ENCODE measurements around the gene CNST.
"Not testable (repeated sequence)": the region's sequence is repeated elsewhere in the genome, so short reads cannot be mapped to it uniquely, and the experiment has no call there.

Gene CNST

DNA sequence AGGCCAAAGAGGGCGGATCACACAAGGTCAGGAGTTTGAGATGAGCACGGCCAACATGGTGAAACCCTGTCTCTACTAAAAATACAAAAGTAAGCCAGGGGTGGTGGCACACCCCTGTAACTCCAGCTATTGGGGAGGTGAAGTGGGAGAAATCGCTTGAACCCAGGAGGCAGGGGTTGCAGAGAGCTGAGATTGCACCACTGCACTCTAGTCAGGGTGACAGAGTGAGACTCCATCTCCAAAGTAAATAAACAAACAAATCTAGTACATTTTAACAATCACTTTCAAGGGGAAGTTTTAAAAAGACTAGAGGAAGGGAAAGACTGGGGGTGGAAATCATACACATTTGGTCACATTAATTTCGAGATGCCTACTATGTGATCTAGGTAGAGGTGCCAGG is 6.9 kb upstream of the CNST start:
- Histone ChIP-seq H3K4me3 (ENCODE audit: low read depth, low read length) (no peak overlapping the region), H3K27me3 (ENCODE audit: insufficient read depth, low read depth, severe bottlenecking) (no peaks in the 10 kb centered on the region), H3K36me3 (peaks cover 66% of the 10 kb centered on the region), H3K9me3 (ENCODE audit: severe bottlenecking) (no peaks in the 10 kb centered on the region), H3K27ac (no peak overlapping the region)
- no peak for DNase-seq
- TF ChIP-seq CTCF (IDR thresholded peaks at IDR 0.05; ENCODE audit: low read depth, low read length): no peak

DNA sequence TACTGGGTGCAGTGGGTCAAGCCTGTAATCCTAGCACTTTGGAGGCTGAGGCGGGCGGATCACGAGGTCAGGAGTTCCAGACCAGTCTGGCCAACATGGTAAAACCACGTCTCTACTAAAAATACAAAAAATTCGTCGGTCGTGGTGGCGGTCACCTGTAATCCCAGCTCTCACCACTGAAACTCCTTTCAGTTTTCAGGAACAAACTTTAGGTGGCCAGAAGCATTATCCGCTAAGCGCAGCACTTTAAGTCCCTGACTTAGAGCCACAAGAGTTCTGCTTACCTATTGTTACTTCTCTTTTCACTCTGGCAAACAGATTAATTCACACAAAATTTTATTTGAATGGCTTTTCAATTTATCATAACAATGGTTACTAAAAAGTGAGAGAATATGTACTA is 5.4 kb upstream of the CNST start:
- not testable (repeated sequence) for H3K9me3 ChIP-seq (ENCODE audit: severe bottlenecking); H3K27ac ChIP-seq; H3K27me3 ChIP-seq (ENCODE audit: insufficient read depth, low read depth, severe bottlenecking); DNase-seq; H3K4me3 ChIP-seq (ENCODE audit: low read depth, low read length)
- H3K36me3 ChIP-seq: peaks cover 58% of the 10 kb centered on the region

GRCh38 chr1:246564839-246565750 is 1.2 kb upstream of the CNST start:
- Histone ChIP-seq H3K9me3 (ENCODE audit: severe bottlenecking) (no peaks in the 10 kb centered on the region), H3K4me3 (ENCODE audit: low read depth, low read length) (peak overlapping the region; percentile 86), H3K27me3 (ENCODE audit: insufficient read depth, low read depth, severe bottlenecking) (no peaks in the 10 kb centered on the region), H3K27ac (peak overlapping the region; percentile 51), H3K36me3 (peaks cover 31% of the 10 kb centered on the region)
- no peak for DNase-seq
- no peak for TF ChIP-seq CTCF (IDR thresholded peaks at IDR 0.05; ENCODE audit: low read depth, low read length)

GRCh38 chr1:246565751-246566127 is 517 bp upstream of the CNST start:
- DNase-seq: no peak
- no peak for TF ChIP-seq CTCF (IDR thresholded peaks at IDR 0.05; ENCODE audit: low read depth, low read length)
- Histone ChIP-seq H3K9me3 (ENCODE audit: severe bottlenecking) (no peaks in the 10 kb centered on the region), H3K27me3 (ENCODE audit: insufficient read depth, low read depth, severe bottlenecking) (no peaks in the 10 kb centered on the region), H3K4me3 (ENCODE audit: low read depth, low read length) (peak overlapping the region; percentile 86), H3K27ac (peak overlapping the region; percentile 51), H3K36me3 (peaks cover 27% of the 10 kb centered on the region)

DNA sequence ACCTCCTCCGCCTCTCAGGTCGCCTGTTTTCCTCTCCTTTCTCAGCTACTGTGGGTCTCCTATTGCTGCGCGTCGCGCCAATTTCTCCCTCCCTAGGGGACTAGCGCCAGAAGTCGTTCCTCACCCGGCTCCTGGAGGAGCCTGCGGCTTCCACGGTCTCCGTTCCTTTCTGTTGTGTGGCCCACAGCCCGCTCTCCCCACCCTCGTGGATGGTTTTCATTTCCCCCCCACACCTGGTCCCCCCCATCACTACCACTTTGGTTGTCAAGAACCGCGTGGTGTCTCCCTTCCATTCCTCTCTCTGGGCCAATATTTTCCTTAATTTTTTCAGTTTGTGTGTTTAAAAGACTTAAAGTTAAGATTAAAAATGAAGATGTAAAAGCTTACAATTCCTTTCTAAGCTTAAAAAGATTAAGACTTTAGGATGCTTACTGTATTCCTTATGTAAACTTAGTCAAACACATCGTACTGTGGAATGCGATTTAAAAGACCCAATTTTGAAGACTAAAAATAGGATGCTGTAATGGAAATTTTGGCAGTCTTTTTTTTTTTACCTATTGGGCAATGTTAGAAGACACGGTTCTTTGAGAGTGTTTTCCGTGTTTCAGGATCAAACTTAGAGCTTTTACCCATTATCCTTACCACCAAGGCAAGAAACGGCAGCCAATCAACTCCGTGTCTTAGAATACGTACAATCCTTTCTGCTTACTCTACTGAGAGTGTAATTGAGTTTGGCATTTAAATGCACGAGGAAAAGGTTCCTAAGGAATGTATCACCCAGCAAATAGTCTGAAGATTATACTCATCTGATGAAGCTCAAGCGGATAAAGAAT is 773 bp downstream of the CNST start:
- Histone ChIP-seq H3K36me3 (peaks cover 26% of the 10 kb centered on the region), H3K27me3 (ENCODE audit: insufficient read depth, low read depth, severe bottlenecking) (no peaks in the 10 kb centered on the region), H3K9me3 (ENCODE audit: severe bottlenecking) (no peaks in the 10 kb centered on the region), H3K4me3 (ENCODE audit: low read depth, low read length) (peak overlapping the region; percentile 86), H3K27ac (peak overlapping the region; percentile 89)
- TF ChIP-seq CTCF (IDR thresholded peaks at IDR 0.05; ENCODE audit: low read depth, low read length): no peak
- DNase-seq: no peak

DNA sequence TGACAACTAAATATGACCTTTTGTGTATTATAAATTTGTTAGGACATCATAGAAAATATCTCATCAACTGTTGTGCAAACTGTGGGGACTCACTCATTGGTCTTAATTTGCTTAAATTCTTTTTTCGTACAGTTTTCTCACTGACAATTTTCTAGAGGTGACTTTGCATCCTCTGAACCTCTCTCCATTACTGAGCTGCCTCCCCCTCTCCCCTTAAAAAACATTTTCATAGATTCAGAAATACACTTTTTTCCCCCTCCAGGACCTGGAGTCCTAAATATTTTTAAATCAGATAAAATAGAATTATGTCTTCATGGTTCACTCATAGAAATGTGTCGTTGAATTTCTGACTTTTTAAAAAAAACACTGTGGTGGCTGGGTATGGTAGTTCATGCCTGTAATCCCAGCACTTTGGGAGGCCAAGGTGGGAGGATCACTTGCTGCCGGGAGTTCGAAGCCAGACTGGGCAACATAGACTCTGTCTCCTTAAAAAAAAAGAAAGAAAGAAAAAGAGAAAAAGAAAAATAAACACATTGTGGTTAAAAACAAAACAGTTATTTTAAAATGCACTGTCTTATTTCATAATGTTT is 1.5 kb downstream of the CNST start:
- peak overlapping the region; percentile 86 for H3K4me3 ChIP-seq (ENCODE audit: low read depth, low read length)

More for the DNA sequence above, 1.5 kb downstream of the CNST start:
- Histone ChIP-seq H3K27ac (no peak overlapping the region), H3K36me3 (peaks cover 23% of the 10 kb centered on the region), H3K27me3 (ENCODE audit: insufficient read depth, low read depth, severe bottlenecking) (no peaks in the 10 kb centered on the region), H3K9me3 (ENCODE audit: severe bottlenecking) (no peaks in the 10 kb centered on the region)
- no peak for TF ChIP-seq CTCF (IDR thresholded peaks at IDR 0.05; ENCODE audit: low read depth, low read length)
- no peak for DNase-seq
